ENCODE data around the gene ORC6. TPM values are rescaled to one million over a fixed set of nuclear protein-coding genes. Genes with fewer than 3 reads are reported as not detected.

ORC6 gene
- total and polyA plus RNA-seq, 2 experiments from 2014 or later = 32.6 to 35.5 TPM

DNA sequence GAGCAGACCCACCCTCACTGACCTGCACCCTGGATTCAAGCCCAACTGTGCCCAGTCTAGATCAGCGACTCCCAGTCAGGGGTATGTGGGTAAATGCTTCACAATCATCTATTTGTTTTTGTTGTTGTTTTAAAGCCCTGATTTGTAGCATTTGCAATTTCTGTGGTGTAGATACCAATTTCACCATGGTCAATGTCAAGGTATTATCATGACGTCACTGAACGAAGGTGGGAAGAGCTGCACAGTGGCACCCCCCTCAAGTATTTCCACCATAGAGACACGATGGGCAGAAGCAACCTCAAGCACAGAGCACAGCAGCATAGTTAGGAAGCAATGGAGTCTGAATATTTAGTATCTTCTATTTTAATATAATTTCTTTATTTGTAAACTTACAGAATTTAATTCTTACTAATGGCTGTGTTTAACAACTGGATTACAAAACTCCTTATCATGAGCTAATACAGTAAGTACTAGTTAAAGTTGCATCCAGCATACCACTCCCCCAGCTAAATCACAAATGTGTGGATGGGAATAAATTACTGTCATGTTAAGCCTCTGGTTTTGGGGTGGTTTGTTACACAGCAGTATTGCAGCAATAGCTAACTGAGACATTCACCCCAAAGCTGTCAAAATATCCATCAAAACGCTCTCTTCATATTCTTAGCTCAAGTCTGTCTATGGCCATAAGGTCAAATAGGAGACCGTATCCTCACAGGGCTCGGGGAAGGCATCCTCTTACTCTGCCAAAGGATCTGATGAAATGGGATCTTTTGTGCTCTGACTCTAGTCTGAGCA lies 25.5 kb downstream of the ORC6 start:
- DNase-seq (ENCODE audit: low read depth in 1 of 2, low spot score in 1 of 2) = no peak
- Histone ChIP-seq H3K9me3 (ENCODE audit: low read depth) (no peaks in the 10 kb centered on the region), H3K27ac (peak overlapping the region; percentile 39), H3K4me1 (ENCODE audit: low read depth) (peaks cover 22% of the 10 kb centered on the region), H3K27me3 (no peaks in the 10 kb centered on the region), H3K36me3 (peaks cover 37% of the 10 kb centered on the region), H3K4me3 (no peak overlapping the region)
- TF ChIP-seq, protein P1, sequence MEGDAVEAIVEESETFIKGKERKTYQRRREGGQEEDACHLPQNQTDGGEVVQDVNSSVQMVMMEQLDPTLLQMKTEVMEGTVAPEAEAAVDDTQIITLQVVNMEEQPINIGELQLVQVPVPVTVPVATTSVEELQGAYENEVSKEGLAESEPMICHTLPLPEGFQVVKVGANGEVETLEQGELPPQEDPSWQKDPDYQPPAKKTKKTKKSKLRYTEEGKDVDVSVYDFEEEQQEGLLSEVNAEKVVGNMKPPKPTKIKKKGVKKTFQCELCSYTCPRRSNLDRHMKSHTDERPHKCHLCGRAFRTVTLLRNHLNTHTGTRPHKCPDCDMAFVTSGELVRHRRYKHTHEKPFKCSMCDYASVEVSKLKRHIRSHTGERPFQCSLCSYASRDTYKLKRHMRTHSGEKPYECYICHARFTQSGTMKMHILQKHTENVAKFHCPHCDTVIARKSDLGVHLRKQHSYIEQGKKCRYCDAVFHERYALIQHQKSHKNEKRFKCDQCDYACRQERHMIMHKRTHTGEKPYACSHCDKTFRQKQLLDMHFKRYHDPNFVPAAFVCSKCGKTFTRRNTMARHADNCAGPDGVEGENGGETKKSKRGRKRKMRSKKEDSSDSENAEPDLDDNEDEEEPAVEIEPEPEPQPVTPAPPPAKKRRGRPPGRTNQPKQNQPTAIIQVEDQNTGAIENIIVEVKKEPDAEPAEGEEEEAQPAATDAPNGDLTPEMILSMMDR (IDR thresholded peaks at IDR 0.05; ENCODE audit: low read depth, low read length) = no peak

DNA sequence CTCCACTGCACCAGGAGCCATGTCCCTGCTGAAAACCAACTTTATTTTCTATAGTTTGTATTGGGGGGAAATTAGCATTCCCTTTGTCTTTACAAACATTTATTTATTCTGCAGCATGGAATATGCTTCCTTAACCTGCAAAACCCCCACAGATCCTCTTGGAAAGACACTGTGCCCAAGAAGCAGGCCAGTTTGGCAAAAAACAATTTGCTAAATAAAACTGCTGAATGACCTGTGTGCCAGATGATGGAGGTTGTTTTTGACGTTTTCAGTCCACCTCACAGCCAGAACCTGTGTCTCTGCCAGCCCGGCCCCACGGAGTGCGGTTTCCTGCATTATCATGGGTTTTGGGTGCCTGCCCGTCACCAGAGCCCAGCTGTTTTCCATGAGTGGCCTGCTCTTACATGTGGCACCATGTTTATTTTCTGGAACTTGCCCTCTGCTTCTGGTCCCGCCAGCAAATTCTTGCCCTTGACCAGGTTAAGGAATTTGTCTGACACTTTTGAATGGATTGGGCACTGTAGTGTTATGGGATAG lies 26.4 kb downstream of the ORC6 start:
- no peaks in the 10 kb centered on the region for H3K9me3 ChIP-seq (ENCODE audit: low read depth)
- TF ChIP-seq, protein P1 (IDR thresholded peaks at IDR 0.05; ENCODE audit: low read depth, low read length) = no peak
- no peaks in the 10 kb centered on the region for H3K27me3 ChIP-seq
- no peak overlapping the region for H3K4me3 ChIP-seq
- peak in 1 of 2 donors; percentile 22 for DNase-seq (ENCODE audit: low read depth in 1 of 2, low spot score in 1 of 2)
- peaks cover 21% of the 10 kb centered on the region for H3K4me1 ChIP-seq (ENCODE audit: low read depth)
- no peak overlapping the region for H3K27ac ChIP-seq
- H3K36me3 ChIP-seq = peaks cover 36% of the 10 kb centered on the region

DNA sequence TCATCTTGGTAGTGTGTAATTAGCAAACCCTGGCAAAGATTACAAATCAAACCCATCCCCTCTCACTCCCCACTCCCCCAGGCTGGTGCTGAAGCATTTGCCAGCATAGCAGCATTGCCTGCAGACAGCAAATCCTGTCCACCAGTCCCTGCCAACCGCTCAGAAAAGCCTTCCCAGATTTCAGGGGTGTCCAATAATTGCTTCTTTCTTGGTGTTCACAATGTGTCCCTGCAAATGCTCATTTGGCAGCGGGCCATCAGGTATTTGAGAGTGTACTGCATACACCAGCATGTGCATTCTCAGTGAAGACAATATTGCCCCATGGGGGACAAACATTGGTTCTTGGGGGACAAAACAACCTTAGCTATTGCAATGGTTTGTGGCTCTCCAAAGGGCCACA lies 28.2 kb downstream of the ORC6 start:
- TF ChIP-seq, protein P1 (IDR thresholded peaks at IDR 0.05; ENCODE audit: low read depth, low read length) = no peak

DNA sequence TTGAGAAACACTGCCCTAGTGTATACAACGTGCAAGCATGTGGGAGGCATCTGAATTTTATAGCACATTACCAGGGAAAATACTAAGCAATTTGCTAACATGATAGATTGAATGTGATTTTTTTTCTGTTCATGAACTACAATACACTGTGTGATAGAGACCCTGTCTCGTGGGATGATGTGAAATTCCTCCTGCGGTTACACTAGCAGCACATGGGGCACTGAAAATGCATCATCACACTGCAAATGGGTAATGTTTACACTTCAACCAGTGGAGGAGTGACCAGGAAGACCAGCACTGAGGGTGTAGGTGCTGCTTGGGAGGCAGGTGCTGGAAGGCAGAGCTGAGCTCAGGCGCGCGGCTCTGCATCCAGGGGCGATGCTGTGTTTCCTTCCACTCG lies 28.8 kb downstream of the ORC6 start:
- Histone ChIP-seq H3K4me3 (no peak overlapping the region), H3K27me3 (no peaks in the 10 kb centered on the region), H3K9me3 (ENCODE audit: low read depth) (no peaks in the 10 kb centered on the region), H3K36me3 (peaks cover 58% of the 10 kb centered on the region), H3K4me1 (ENCODE audit: low read depth) (peaks cover 16% of the 10 kb centered on the region), H3K27ac (no peak overlapping the region)
- DNase-seq (ENCODE audit: low read depth in 1 of 2, low spot score in 1 of 2) = peak in 1 of 2 donors; percentile 9
- TF ChIP-seq, protein P1 (IDR thresholded peaks at IDR 0.05; ENCODE audit: low read depth, low read length) = no peak

More for the DNA sequence above, 28.2 kb downstream of the ORC6 start:
- Histone ChIP-seq H3K27ac (peak overlapping the region; percentile 62), H3K4me3 (no peak overlapping the region), H3K27me3 (no peaks in the 10 kb centered on the region), H3K4me1 (ENCODE audit: low read depth) (peaks cover 17% of the 10 kb centered on the region), H3K9me3 (ENCODE audit: low read depth) (no peaks in the 10 kb centered on the region), H3K36me3 (peaks cover 53% of the 10 kb centered on the region)
- no peak for DNase-seq (ENCODE audit: low read depth in 1 of 2, low spot score in 1 of 2)

DNA sequence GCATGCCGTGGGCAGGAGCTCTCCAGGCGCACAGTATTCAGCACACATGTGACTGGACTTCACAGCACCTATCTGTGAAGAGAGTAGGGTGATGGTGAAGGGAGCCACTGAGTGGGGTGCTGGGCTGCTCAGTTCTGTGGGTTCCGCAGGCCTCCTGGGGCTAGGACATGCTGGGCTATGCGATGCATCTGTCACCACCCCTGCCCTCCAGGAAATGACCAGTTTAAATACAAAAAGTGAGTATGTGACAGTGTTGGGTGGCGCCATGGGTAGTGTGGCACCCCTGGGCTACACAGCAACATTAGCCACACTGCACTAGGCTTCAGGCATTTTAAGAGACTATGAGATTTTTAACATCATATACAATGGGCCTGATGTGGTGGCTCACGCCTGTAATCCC lies 30.1 kb downstream of the ORC6 start:
- peaks cover 3% of the 10 kb centered on the region for H3K4me1 ChIP-seq (ENCODE audit: low read depth)
- TF ChIP-seq, protein P1 (IDR thresholded peaks at IDR 0.05; ENCODE audit: low read depth, low read length) = no peak
- H3K27me3 ChIP-seq = no peaks in the 10 kb centered on the region
- no peak overlapping the region for H3K4me3 ChIP-seq
- H3K9me3 ChIP-seq (ENCODE audit: low read depth) = no peaks in the 10 kb centered on the region
- no peak for DNase-seq (ENCODE audit: low read depth in 1 of 2, low spot score in 1 of 2)
- peaks cover 68% of the 10 kb centered on the region for H3K36me3 ChIP-seq
- no peak overlapping the region for H3K27ac ChIP-seq

All from cardiac muscle cell (in vitro differentiated cells and primary cell).